C4-2B (cell line): ENCODE measurements around the gene EREG.

Experiments used
- ZFX ChIP-seq: fragments of 450-650 bp; IDR thresholded peaks from 2 replicates; pipeline ENCODE4 v1.6.1; 2017
- TF ChIP-seq, protein P1 (sequence below): fragments of 450-650 bp; conservative IDR thresholded peaks from 2 replicates; pipeline ENCODE4 v1.5.1; 2017; ENCODE audit warnings: mild to moderate bottlenecking

DNA sequence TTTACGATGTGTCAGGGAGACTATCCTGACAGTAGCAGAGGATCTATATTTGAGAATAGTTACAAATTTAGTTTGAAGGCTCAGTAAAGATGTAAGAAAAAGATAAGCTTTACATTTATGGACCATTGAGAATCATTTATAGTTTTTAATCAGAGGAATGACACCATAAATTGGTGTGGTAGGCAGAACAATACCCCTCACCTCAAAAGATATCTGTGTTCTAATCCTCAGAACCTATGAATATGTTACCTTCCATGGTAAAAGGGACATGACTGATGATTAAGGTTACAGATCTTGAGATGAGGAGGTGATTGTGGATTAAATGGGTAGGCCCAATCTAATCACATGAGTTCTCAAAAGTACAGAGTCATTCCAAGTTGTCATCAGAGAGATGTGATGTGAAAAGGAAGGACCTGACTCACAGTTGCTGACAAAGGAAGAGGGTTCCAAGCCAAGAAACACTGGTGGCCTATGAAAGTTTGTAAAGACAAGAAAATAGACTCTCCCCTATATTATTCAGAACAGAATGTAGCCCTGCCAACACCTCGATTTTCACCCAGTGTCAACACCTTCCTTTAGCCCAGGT is 27.0 kb downstream of the EREG start:
- TF ChIP-seq, protein P1, sequence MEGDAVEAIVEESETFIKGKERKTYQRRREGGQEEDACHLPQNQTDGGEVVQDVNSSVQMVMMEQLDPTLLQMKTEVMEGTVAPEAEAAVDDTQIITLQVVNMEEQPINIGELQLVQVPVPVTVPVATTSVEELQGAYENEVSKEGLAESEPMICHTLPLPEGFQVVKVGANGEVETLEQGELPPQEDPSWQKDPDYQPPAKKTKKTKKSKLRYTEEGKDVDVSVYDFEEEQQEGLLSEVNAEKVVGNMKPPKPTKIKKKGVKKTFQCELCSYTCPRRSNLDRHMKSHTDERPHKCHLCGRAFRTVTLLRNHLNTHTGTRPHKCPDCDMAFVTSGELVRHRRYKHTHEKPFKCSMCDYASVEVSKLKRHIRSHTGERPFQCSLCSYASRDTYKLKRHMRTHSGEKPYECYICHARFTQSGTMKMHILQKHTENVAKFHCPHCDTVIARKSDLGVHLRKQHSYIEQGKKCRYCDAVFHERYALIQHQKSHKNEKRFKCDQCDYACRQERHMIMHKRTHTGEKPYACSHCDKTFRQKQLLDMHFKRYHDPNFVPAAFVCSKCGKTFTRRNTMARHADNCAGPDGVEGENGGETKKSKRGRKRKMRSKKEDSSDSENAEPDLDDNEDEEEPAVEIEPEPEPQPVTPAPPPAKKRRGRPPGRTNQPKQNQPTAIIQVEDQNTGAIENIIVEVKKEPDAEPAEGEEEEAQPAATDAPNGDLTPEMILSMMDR: no peak
- no peak for TF ChIP-seq ZFX
